Retinal pigment epithelial cell (primary cell): Measurements from ENCODE around the gene SEMA5A.
A peak's percentile ranks its signal among the peaks of the same experiment; 100 is the strongest.

Experiments
- DNase-seq: peaks from one replicate; pipeline ENCODE4 v3.0.0-alpha.2; 2010; ENCODE audit warnings: low read depth
- H3K4me3 ChIP-seq: 2 replicates; pipeline ENCODE4 v1.5.1; 2011; ENCODE audit warnings: mild to moderate bottlenecking, low read length, control low read depth, moderate library complexity
- TF ChIP-seq, protein P1 (sequence below): conservative IDR thresholded peaks from 2 replicates; pipeline ENCODE4 v1.5.1; 2011; ENCODE audit warnings: low read depth, low read length, control low read depth, inconsistent platforms

The SEMA5A gene

DNA sequence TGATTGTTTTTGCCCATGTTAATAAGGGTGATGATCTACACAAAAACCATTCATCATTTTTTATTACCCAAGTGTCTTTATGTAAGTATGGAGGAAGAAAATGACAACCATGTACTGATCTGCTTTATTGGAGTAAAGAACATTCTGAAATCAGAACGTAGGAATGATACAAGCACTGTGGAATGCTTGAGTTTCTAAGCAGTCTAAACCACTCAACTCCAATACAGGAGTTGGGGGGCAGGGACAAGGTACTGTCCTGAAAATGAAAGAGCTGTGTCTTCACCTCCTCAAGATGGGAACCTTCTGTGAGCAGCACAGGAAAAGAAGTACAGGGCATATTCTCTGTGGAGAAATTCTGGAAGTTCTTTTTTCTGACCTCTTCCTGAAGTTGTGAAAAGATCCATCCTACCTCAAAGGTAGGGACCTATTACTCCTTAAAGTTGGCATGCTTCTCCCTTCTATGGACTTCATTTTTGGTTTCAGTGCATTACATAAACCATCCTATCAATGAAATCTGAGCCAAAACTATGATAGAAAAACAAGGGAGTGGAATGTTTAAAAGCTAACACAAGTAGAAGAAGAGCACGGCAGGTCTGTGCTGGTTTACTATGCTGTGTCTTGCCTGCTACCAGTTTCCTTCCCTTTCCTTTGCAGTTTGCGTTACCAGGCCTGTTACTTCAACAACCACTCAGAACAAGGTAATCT lies 202.6 kb downstream of the SEMA5A start:
- no peak overlapping the region for H3K4me3 ChIP-seq
- DNase-seq, result no peak
- TF ChIP-seq, protein P1, sequence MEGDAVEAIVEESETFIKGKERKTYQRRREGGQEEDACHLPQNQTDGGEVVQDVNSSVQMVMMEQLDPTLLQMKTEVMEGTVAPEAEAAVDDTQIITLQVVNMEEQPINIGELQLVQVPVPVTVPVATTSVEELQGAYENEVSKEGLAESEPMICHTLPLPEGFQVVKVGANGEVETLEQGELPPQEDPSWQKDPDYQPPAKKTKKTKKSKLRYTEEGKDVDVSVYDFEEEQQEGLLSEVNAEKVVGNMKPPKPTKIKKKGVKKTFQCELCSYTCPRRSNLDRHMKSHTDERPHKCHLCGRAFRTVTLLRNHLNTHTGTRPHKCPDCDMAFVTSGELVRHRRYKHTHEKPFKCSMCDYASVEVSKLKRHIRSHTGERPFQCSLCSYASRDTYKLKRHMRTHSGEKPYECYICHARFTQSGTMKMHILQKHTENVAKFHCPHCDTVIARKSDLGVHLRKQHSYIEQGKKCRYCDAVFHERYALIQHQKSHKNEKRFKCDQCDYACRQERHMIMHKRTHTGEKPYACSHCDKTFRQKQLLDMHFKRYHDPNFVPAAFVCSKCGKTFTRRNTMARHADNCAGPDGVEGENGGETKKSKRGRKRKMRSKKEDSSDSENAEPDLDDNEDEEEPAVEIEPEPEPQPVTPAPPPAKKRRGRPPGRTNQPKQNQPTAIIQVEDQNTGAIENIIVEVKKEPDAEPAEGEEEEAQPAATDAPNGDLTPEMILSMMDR, result no peak

- no peak overlapping the region for H3K4me3 ChIP-seq
- TF ChIP-seq, protein P1, result no peak
- DNase-seq, result no peak
These were observed 203.6 kb downstream of the SEMA5A start for GRCh38 chr5:9342161-9342787.

GRCh38 chr5:9340085-9340484 lies 205.8 kb downstream of the SEMA5A start:
- TF ChIP-seq, protein P1, result no peak
- DNase-seq, result no peak
- no peak overlapping the region for H3K4me3 ChIP-seq

DNA sequence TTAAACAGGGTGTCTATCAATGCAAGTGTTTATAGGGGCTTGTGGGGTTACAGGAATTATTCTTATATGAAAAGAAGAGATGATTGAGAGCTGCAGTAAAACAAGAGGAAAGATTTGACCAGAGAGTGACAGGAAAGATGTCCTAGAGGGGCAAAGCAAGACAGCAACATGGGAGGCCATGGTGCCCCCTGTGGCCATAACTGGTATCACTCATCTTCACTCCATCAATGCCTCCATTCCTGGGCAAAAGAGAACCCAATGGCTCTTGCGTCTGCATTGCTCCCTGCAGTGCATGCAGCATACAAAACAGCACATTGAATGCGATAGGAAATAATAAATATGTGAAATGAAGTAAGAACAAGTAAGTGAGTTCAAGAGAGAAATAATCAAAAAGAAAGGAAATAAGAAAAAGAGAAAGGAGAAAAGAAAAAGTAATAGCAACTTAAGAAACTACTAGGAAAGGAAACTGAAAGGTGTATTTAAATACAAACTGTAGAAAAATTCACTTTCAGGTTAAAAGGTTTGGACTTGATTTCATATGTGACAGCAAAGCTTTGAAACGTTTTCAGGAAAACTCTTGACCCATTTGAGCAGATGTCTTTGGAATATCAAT lies 206.6 kb downstream of the SEMA5A start:
- TF ChIP-seq, protein P1, result peak; percentile 57
- no peak for DNase-seq
- H3K4me3 ChIP-seq, result no peak overlapping the region

DNA sequence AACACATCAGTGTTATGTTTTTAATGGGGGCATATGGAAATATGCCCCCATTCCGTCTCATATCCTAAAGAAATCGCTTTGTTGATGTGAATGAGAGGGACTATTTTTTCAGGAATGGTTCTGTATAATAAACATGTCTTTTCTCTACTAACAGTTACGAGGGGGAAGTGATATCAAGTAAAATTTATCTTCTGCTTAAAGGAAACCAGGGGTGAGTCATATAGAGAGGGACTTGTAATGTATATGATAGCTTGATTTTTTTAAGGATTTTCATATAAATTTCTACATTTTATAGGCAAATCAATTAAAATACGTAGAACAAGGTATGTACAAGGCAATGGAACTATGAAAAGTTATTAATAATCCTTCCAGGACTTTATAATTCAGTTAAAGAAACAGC lies 207.1 kb downstream of the SEMA5A start:
- no peak overlapping the region for H3K4me3 ChIP-seq
- TF ChIP-seq, protein P1, result no peak
- no peak for DNase-seq

- DNase-seq, result no peak
- TF ChIP-seq, protein P1, result no peak
These were observed 207.8 kb downstream of the SEMA5A start for GRCh38 chr5:9337928-9338595.

More at GRCh38 chr5:9337928-9338595, 207.8 kb downstream of the SEMA5A start:
- no peak overlapping the region for H3K4me3 ChIP-seq
